Lower lobe of right lung (tissue), 2 donors: ENCODE results near the gene NPPC. TPM values are rescaled to one million over a fixed set of nuclear protein-coding genes. Genes with fewer than 3 reads are reported as not detected.

Experiments
- ATAC-seq, 2 donors: fragments of 200-7000 bp; cut with Tn5 transposase; one replicate each; pipeline ENCODE4 v1.9.1; 2020 to 2022; ENCODE audit warnings: mild to moderate bottlenecking in 2 of 2, moderate library complexity in 2 of 2
- DNase-seq: peaks from one replicate; pipeline ENCODE4 v3.0.0-alpha.2; 2020
- H3K27ac ChIP-seq: fragments of 200-600 bp; one replicate; pipeline ENCODE4 v1.8.0; 2022
- H3K27me3 ChIP-seq: fragments of 200-600 bp; one replicate; pipeline ENCODE4 v1.8.0; 2022; ENCODE audit warnings: low read depth
- H3K36me3 ChIP-seq: fragments of 200-600 bp; one replicate; pipeline ENCODE4 v1.8.0; 2022; ENCODE audit warnings: mild to moderate bottlenecking
- H3K4me1 ChIP-seq: fragments of 200-600 bp; one replicate; pipeline ENCODE4 v1.8.0; 2022
- H3K4me3 ChIP-seq: fragments of 200-600 bp; one replicate; pipeline ENCODE4 v1.8.0; 2022; ENCODE audit warnings: mild to moderate bottlenecking
- H3K9me3 ChIP-seq: fragments of 200-600 bp; one replicate; pipeline ENCODE4 v1.8.0; 2022
- CTCF ChIP-seq: fragments of 200-600 bp; IDR thresholded peaks from one replicate; pipeline ENCODE4 v1.8.0; 2022; ENCODE audit warnings: antibody characterized with exemption, mild to moderate bottlenecking
- intact Hi-C: fragments of 100-400 bp; cut with DNase I; formaldehyde crosslinking; loops from one replicate; pipeline ENCODE4 v1.11.0; 2022
- total RNA-seq: library from RNA; stranded (reverse); fragmentation: NEBNext Ultra II Directional; extraction: Animal tissue kit (Norgen Biotek cat#: 25700); gene quantifications from one replicate; pipeline ENCODE4 v1.2.1, GENCODE V29; 2021
- donor health status: DM: no; HTN: yes; CAD: no; lungs with severe emphysema.

NPPC gene
- total RNA-seq, 1 donor from 2014 or later = not detected

GRCh38 chr2:231940795-231941194 lies 14.6 kb upstream of the NPPC start:
- no peak overlapping the region for H3K27ac ChIP-seq
- H3K9me3 ChIP-seq = no peaks in the 10 kb centered on the region
- no peak for TF ChIP-seq CTCF
- ATAC-seq = no peak
- H3K4me3 ChIP-seq = no peak overlapping the region
- intact Hi-C loops = no loop called here
- no peaks in the 10 kb centered on the region for H3K4me1 ChIP-seq
- no peaks in the 10 kb centered on the region for H3K36me3 ChIP-seq
- no peak for DNase-seq
- H3K27me3 ChIP-seq = peaks cover 4% of the 10 kb centered on the region

GRCh38 chr2:231939022-231939421 lies 12.8 kb upstream of the NPPC start:
- TF ChIP-seq CTCF = no peak
- Histone ChIP-seq H3K36me3 (no peaks in the 10 kb centered on the region), H3K9me3 (no peaks in the 10 kb centered on the region), H3K27ac (no peak overlapping the region), H3K27me3 (peaks cover 4% of the 10 kb centered on the region), H3K4me1 (no peaks in the 10 kb centered on the region), H3K4me3 (no peak overlapping the region)
- intact Hi-C loops = no loop called here
- DNase-seq (no peak), ATAC-seq (no peak)

DNA sequence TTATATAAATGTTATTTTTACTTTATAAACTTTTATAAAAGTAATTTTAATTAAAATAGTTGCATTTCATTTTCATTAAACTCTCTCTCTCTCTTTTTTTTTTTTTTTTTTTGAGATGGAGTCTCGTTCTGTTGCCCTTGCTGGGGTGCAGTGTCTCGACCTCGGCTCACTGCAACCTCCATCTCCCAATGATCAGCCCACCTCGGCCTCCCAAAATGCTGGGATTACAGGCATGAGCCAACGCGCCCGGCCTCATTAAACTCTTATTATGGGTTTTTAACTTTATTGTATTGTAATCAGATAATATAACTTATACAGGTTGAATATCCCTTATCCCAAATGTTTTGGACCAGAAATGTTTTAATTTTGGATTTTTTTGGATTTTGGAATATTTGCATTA lies 10.9 kb upstream of the NPPC start:
- no peaks in the 10 kb centered on the region for H3K4me1 ChIP-seq
- DNase-seq (no peak), ATAC-seq (no peak)
- no peak overlapping the region for H3K4me3 ChIP-seq
- H3K27ac ChIP-seq = no peak overlapping the region
- no peaks in the 10 kb centered on the region for H3K36me3 ChIP-seq
- H3K27me3 ChIP-seq = peaks cover 4% of the 10 kb centered on the region
- TF ChIP-seq CTCF = no peak
- H3K9me3 ChIP-seq = no peaks in the 10 kb centered on the region
- intact Hi-C loops = no loop called here

GRCh38 chr2:231936491-231936890 lies 10.3 kb upstream of the NPPC start:
- Histone ChIP-seq H3K4me1 (no peaks in the 10 kb centered on the region), H3K4me3 (no peak overlapping the region), H3K9me3 (no peaks in the 10 kb centered on the region), H3K36me3 (no peaks in the 10 kb centered on the region), H3K27ac (no peak overlapping the region), H3K27me3 (no peaks in the 10 kb centered on the region)
- TF ChIP-seq CTCF = no peak
- DNase-seq (no peak), ATAC-seq (no peak)
- intact Hi-C loops = no loop called here

- H3K4me3 ChIP-seq = no peak overlapping the region
- no peak for TF ChIP-seq CTCF
- no peaks in the 10 kb centered on the region for H3K9me3 ChIP-seq
- ATAC-seq = no peak
- H3K36me3 ChIP-seq = no peaks in the 10 kb centered on the region
- H3K27me3 ChIP-seq = peaks cover 2% of the 10 kb centered on the region
- no peak overlapping the region for H3K27ac ChIP-seq
- H3K4me1 ChIP-seq = no peaks in the 10 kb centered on the region
- intact Hi-C loops = no loop called here
- no peak for DNase-seq
Observed at GRCh38 chr2:231935815-231936214, 9.6 kb upstream of the NPPC start.

DNA sequence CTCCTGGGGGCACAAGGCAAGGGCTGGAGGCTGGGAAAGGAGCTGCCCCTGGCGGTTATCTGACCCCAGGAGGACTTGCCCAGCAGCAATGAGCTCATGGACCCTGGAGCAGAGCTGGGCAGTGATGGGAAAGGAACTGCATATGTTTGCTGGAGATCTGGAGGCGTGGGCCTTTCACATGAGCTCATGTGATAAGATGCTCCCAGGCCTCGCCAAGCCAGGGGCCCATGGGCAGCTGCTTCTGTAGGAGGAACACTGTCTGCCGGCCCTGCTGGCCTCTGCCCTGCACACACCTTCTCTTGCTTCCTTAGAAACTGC lies 9.0 kb upstream of the NPPC start:
- H3K4me1 ChIP-seq = no peaks in the 10 kb centered on the region
- TF ChIP-seq CTCF = no peak
- DNase-seq (no peak), ATAC-seq (no peak)
- intact Hi-C loops = no loop called here
- H3K27ac ChIP-seq = no peak overlapping the region
- peaks cover 5% of the 10 kb centered on the region for H3K27me3 ChIP-seq
- H3K9me3 ChIP-seq = no peaks in the 10 kb centered on the region
- H3K4me3 ChIP-seq = no peak overlapping the region
- no peaks in the 10 kb centered on the region for H3K36me3 ChIP-seq
